Measurements from ENCODE around the gene ABCC8.

DNA sequence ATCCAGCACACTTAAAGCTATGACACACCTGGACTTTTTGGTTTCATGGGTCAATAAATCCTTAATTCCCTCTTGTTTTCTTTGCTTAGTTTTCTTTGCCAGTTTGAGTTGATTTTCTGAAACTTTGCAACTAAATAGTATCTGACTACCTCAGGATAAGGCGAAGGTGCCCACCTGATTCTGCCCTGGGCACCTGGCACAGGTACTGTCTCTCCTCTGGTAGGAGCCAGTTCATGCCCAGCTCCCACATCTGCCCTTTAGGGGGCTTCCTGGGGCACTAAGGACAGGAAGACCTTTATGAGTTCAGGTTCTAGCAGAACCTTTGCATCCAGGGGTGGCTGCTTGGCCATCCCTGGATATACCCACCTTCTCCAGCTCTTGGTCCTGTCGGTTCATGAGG, 68.6 kb downstream of the ABCC8 start:
- TF ChIP-seq, protein P1, sequence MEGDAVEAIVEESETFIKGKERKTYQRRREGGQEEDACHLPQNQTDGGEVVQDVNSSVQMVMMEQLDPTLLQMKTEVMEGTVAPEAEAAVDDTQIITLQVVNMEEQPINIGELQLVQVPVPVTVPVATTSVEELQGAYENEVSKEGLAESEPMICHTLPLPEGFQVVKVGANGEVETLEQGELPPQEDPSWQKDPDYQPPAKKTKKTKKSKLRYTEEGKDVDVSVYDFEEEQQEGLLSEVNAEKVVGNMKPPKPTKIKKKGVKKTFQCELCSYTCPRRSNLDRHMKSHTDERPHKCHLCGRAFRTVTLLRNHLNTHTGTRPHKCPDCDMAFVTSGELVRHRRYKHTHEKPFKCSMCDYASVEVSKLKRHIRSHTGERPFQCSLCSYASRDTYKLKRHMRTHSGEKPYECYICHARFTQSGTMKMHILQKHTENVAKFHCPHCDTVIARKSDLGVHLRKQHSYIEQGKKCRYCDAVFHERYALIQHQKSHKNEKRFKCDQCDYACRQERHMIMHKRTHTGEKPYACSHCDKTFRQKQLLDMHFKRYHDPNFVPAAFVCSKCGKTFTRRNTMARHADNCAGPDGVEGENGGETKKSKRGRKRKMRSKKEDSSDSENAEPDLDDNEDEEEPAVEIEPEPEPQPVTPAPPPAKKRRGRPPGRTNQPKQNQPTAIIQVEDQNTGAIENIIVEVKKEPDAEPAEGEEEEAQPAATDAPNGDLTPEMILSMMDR (IDR thresholded peaks at IDR 0.05; ENCODE audit: poor library complexity): no peak
- no peak for TF ChIP-seq EZH2phosphoT487 (IDR thresholded peaks at IDR 0.05; ENCODE audit: low read depth, severe bottlenecking, unreplicated experiment)

Measured in hepatocyte (in vitro differentiated cells).